ENCODE results near the gene PHLPP1.

PHLPP1 gene

GRCh38 chr18:62988471-62988870, 273.1 kb downstream of the PHLPP1 start:
- H3K9me3 ChIP-seq (ENCODE audit: control insufficient read depth in 1 of 2, low read length in 2 of 2), result no peaks in the 10 kb centered on the region
- no peaks in the 10 kb centered on the region for H3K36me3 ChIP-seq (ENCODE audit: control insufficient read depth in 1 of 2, insufficient read depth in 2 of 2, low read length in 2 of 2)
- H3K27ac ChIP-seq (ENCODE audit: low read depth, low read length), result no peak overlapping the region
- H3K4me1 ChIP-seq (ENCODE audit: control insufficient read depth in 1 of 2, insufficient read depth in 2 of 2, low read length in 2 of 2), result no peaks in the 10 kb centered on the region
- no peaks in the 10 kb centered on the region for H3K27me3 ChIP-seq (ENCODE audit: control insufficient read depth in 1 of 2, insufficient read depth in 2 of 2, low read length in 2 of 2)
- no peak overlapping the region for H3K4me3 ChIP-seq (ENCODE audit: low read depth in 1 of 2, low read length in 2 of 2)
- no peak overlapping the region for H3K9ac ChIP-seq (ENCODE audit: low read depth in 1 of 2, low read length in 2 of 2)

GRCh38 chr18:62989195-62989594, 273.9 kb downstream of the PHLPP1 start:
- Histone ChIP-seq H3K27ac (ENCODE audit: low read depth, low read length) (no peak overlapping the region), H3K27me3 (ENCODE audit: control insufficient read depth in 1 of 2, insufficient read depth in 2 of 2, low read length in 2 of 2) (no peaks in the 10 kb centered on the region), H3K36me3 (ENCODE audit: control insufficient read depth in 1 of 2, insufficient read depth in 2 of 2, low read length in 2 of 2) (no peaks in the 10 kb centered on the region), H3K9ac (ENCODE audit: low read depth in 1 of 2, low read length in 2 of 2) (no peak overlapping the region), H3K4me1 (ENCODE audit: control insufficient read depth in 1 of 2, insufficient read depth in 2 of 2, low read length in 2 of 2) (no peaks in the 10 kb centered on the region), H3K4me3 (ENCODE audit: low read depth in 1 of 2, low read length in 2 of 2) (no peak overlapping the region), H3K9me3 (ENCODE audit: control insufficient read depth in 1 of 2, low read length in 2 of 2) (no peaks in the 10 kb centered on the region)

GRCh38 chr18:62990653-62991052, 275.3 kb downstream of the PHLPP1 start:
- no peak overlapping the region for H3K27ac ChIP-seq (ENCODE audit: low read depth, low read length)
- no peaks in the 10 kb centered on the region for H3K4me1 ChIP-seq (ENCODE audit: control insufficient read depth in 1 of 2, insufficient read depth in 2 of 2, low read length in 2 of 2)
- no peaks in the 10 kb centered on the region for H3K27me3 ChIP-seq (ENCODE audit: control insufficient read depth in 1 of 2, insufficient read depth in 2 of 2, low read length in 2 of 2)
- no peak overlapping the region for H3K4me3 ChIP-seq (ENCODE audit: low read depth in 1 of 2, low read length in 2 of 2)
- no peaks in the 10 kb centered on the region for H3K9me3 ChIP-seq (ENCODE audit: control insufficient read depth in 1 of 2, low read length in 2 of 2)
- no peak overlapping the region for H3K9ac ChIP-seq (ENCODE audit: low read depth in 1 of 2, low read length in 2 of 2)
- no peaks in the 10 kb centered on the region for H3K36me3 ChIP-seq (ENCODE audit: control insufficient read depth in 1 of 2, insufficient read depth in 2 of 2, low read length in 2 of 2)

GRCh38 chr18:62991389-62991788, 276.0 kb downstream of the PHLPP1 start:
- Histone ChIP-seq H3K4me1 (ENCODE audit: control insufficient read depth in 1 of 2, insufficient read depth in 2 of 2, low read length in 2 of 2) (no peaks in the 10 kb centered on the region), H3K27ac (ENCODE audit: low read depth, low read length) (no peak overlapping the region), H3K36me3 (ENCODE audit: control insufficient read depth in 1 of 2, insufficient read depth in 2 of 2, low read length in 2 of 2) (no peaks in the 10 kb centered on the region), H3K9me3 (ENCODE audit: control insufficient read depth in 1 of 2, low read length in 2 of 2) (no peaks in the 10 kb centered on the region), H3K9ac (ENCODE audit: low read depth in 1 of 2, low read length in 2 of 2) (no peak overlapping the region), H3K27me3 (ENCODE audit: control insufficient read depth in 1 of 2, insufficient read depth in 2 of 2, low read length in 2 of 2) (no peaks in the 10 kb centered on the region), H3K4me3 (ENCODE audit: low read depth in 1 of 2, low read length in 2 of 2) (no peak overlapping the region)

GRCh38 chr18:62991959-62992358, 276.6 kb downstream of the PHLPP1 start:
- no peaks in the 10 kb centered on the region for H3K27me3 ChIP-seq (ENCODE audit: control insufficient read depth in 1 of 2, insufficient read depth in 2 of 2, low read length in 2 of 2)
- no peaks in the 10 kb centered on the region for H3K4me1 ChIP-seq (ENCODE audit: control insufficient read depth in 1 of 2, insufficient read depth in 2 of 2, low read length in 2 of 2)
- H3K4me3 ChIP-seq (ENCODE audit: low read depth in 1 of 2, low read length in 2 of 2), result no peak overlapping the region
- no peaks in the 10 kb centered on the region for H3K36me3 ChIP-seq (ENCODE audit: control insufficient read depth in 1 of 2, insufficient read depth in 2 of 2, low read length in 2 of 2)
- H3K27ac ChIP-seq (ENCODE audit: low read depth, low read length), result no peak overlapping the region
- H3K9me3 ChIP-seq (ENCODE audit: control insufficient read depth in 1 of 2, low read length in 2 of 2), result no peaks in the 10 kb centered on the region
- no peak overlapping the region for H3K9ac ChIP-seq (ENCODE audit: low read depth in 1 of 2, low read length in 2 of 2)

- Histone ChIP-seq H3K4me3 (ENCODE audit: low read depth in 1 of 2, low read length in 2 of 2) (no peak overlapping the region), H3K36me3 (ENCODE audit: control insufficient read depth in 1 of 2, insufficient read depth in 2 of 2, low read length in 2 of 2) (no peaks in the 10 kb centered on the region), H3K27ac (ENCODE audit: low read depth, low read length) (no peak overlapping the region), H3K27me3 (ENCODE audit: control insufficient read depth in 1 of 2, insufficient read depth in 2 of 2, low read length in 2 of 2) (no peaks in the 10 kb centered on the region), H3K4me1 (ENCODE audit: control insufficient read depth in 1 of 2, insufficient read depth in 2 of 2, low read length in 2 of 2) (no peaks in the 10 kb centered on the region), H3K9me3 (ENCODE audit: control insufficient read depth in 1 of 2, low read length in 2 of 2) (no peaks in the 10 kb centered on the region), H3K9ac (ENCODE audit: low read depth in 1 of 2, low read length in 2 of 2) (no peak overlapping the region)
These were observed 277.6 kb downstream of the PHLPP1 start for GRCh38 chr18:62992877-62993365.

GRCh38 chr18:62996566-62996965, 281.2 kb downstream of the PHLPP1 start:
- Histone ChIP-seq H3K27ac (ENCODE audit: low read depth, low read length) (no peak overlapping the region), H3K9me3 (ENCODE audit: control insufficient read depth in 1 of 2, low read length in 2 of 2) (no peaks in the 10 kb centered on the region), H3K4me1 (ENCODE audit: control insufficient read depth in 1 of 2, insufficient read depth in 2 of 2, low read length in 2 of 2) (no peaks in the 10 kb centered on the region), H3K4me3 (ENCODE audit: low read depth in 1 of 2, low read length in 2 of 2) (no peak overlapping the region), H3K36me3 (ENCODE audit: control insufficient read depth in 1 of 2, insufficient read depth in 2 of 2, low read length in 2 of 2) (no peaks in the 10 kb centered on the region), H3K27me3 (ENCODE audit: control insufficient read depth in 1 of 2, insufficient read depth in 2 of 2, low read length in 2 of 2) (no peaks in the 10 kb centered on the region), H3K9ac (ENCODE audit: low read depth in 1 of 2, low read length in 2 of 2) (no peak overlapping the region)

GRCh38 chr18:62997076-62997475, 281.7 kb downstream of the PHLPP1 start:
- H3K4me3 ChIP-seq (ENCODE audit: low read depth in 1 of 2, low read length in 2 of 2), result no peak overlapping the region
- no peaks in the 10 kb centered on the region for H3K9me3 ChIP-seq (ENCODE audit: control insufficient read depth in 1 of 2, low read length in 2 of 2)
- H3K36me3 ChIP-seq (ENCODE audit: control insufficient read depth in 1 of 2, insufficient read depth in 2 of 2, low read length in 2 of 2), result no peaks in the 10 kb centered on the region
- H3K4me1 ChIP-seq (ENCODE audit: control insufficient read depth in 1 of 2, insufficient read depth in 2 of 2, low read length in 2 of 2), result no peaks in the 10 kb centered on the region
- H3K27me3 ChIP-seq (ENCODE audit: control insufficient read depth in 1 of 2, insufficient read depth in 2 of 2, low read length in 2 of 2), result no peaks in the 10 kb centered on the region
- H3K27ac ChIP-seq (ENCODE audit: low read depth, low read length), result no peak overlapping the region
- H3K9ac ChIP-seq (ENCODE audit: low read depth in 1 of 2, low read length in 2 of 2), result no peak overlapping the region

GRCh38 chr18:62998443-62998842, 283.1 kb downstream of the PHLPP1 start:
- Histone ChIP-seq H3K36me3 (ENCODE audit: control insufficient read depth in 1 of 2, insufficient read depth in 2 of 2, low read length in 2 of 2) (no peaks in the 10 kb centered on the region), H3K9ac (ENCODE audit: low read depth in 1 of 2, low read length in 2 of 2) (no peak overlapping the region), H3K9me3 (ENCODE audit: control insufficient read depth in 1 of 2, low read length in 2 of 2) (no peaks in the 10 kb centered on the region), H3K27ac (ENCODE audit: low read depth, low read length) (no peak overlapping the region), H3K4me3 (ENCODE audit: low read depth in 1 of 2, low read length in 2 of 2) (no peak overlapping the region), H3K4me1 (ENCODE audit: control insufficient read depth in 1 of 2, insufficient read depth in 2 of 2, low read length in 2 of 2) (no peaks in the 10 kb centered on the region), H3K27me3 (ENCODE audit: control insufficient read depth in 1 of 2, insufficient read depth in 2 of 2, low read length in 2 of 2) (no peaks in the 10 kb centered on the region)

- Histone ChIP-seq H3K36me3 (ENCODE audit: control insufficient read depth in 1 of 2, insufficient read depth in 2 of 2, low read length in 2 of 2) (no peaks in the 10 kb centered on the region), H3K27me3 (ENCODE audit: control insufficient read depth in 1 of 2, insufficient read depth in 2 of 2, low read length in 2 of 2) (no peaks in the 10 kb centered on the region), H3K4me3 (ENCODE audit: low read depth in 1 of 2, low read length in 2 of 2) (no peak overlapping the region), H3K9ac (ENCODE audit: low read depth in 1 of 2, low read length in 2 of 2) (no peak overlapping the region), H3K4me1 (ENCODE audit: control insufficient read depth in 1 of 2, insufficient read depth in 2 of 2, low read length in 2 of 2) (no peaks in the 10 kb centered on the region), H3K9me3 (ENCODE audit: control insufficient read depth in 1 of 2, low read length in 2 of 2) (no peaks in the 10 kb centered on the region), H3K27ac (ENCODE audit: low read depth, low read length) (no peak overlapping the region)
These were observed 284.1 kb downstream of the PHLPP1 start for GRCh38 chr18:62999392-62999791.

- Histone ChIP-seq H3K27me3 (ENCODE audit: control insufficient read depth in 1 of 2, insufficient read depth in 2 of 2, low read length in 2 of 2) (no peaks in the 10 kb centered on the region), H3K4me3 (ENCODE audit: low read depth in 1 of 2, low read length in 2 of 2) (no peak overlapping the region), H3K9me3 (ENCODE audit: control insufficient read depth in 1 of 2, low read length in 2 of 2) (no peaks in the 10 kb centered on the region), H3K36me3 (ENCODE audit: control insufficient read depth in 1 of 2, insufficient read depth in 2 of 2, low read length in 2 of 2) (no peaks in the 10 kb centered on the region), H3K9ac (ENCODE audit: low read depth in 1 of 2, low read length in 2 of 2) (no peak overlapping the region), H3K27ac (ENCODE audit: low read depth, low read length) (no peak overlapping the region), H3K4me1 (ENCODE audit: control insufficient read depth in 1 of 2, insufficient read depth in 2 of 2, low read length in 2 of 2) (no peaks in the 10 kb centered on the region)
These were observed 284.6 kb downstream of the PHLPP1 start for GRCh38 chr18:62999921-63000320.

All from duodenal mucosa (tissue), 2 donors.